ENCODE measurements around the gene SLC37A2.

The SLC37A2 gene

DNA sequence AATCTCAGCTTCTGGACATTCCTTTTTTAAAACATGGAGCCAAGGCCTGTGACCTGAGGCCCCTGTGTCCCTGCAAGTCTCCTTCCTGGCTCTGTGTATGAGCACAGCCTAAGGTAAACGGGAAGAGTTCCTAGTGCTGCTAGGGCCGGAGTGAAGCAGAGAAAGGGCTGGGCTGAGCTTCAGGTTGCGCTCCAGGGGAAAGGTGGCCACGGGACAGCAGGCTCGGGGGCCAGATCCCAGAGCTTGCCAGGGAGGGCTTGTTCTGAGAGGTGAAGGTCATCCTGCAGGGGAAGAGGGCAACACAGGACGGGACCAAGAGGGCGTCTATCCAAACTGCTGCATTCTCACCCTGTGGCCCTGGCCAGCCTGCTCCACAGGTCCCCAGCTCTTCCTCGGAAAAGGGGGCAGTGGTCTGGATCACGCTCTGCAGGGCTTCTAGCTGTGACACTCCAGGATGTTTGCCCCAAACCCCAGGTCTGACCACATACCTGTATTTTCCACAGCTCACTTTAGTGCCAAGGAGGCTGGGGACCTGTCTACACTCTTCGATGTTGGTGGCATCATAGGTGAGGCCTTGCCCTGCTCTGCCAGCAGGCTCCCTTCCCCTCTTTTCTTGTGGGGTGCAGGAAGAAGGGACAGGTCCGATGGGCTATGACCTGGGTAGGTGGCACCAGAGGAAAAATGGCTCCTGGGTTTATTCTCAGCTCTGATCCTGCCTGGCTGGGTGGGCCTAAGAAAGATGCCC is 20.4 kb downstream of the SLC37A2 start:
- no peak for DNase-seq (ENCODE audit: low read depth)
- TF ChIP-seq, protein P1, sequence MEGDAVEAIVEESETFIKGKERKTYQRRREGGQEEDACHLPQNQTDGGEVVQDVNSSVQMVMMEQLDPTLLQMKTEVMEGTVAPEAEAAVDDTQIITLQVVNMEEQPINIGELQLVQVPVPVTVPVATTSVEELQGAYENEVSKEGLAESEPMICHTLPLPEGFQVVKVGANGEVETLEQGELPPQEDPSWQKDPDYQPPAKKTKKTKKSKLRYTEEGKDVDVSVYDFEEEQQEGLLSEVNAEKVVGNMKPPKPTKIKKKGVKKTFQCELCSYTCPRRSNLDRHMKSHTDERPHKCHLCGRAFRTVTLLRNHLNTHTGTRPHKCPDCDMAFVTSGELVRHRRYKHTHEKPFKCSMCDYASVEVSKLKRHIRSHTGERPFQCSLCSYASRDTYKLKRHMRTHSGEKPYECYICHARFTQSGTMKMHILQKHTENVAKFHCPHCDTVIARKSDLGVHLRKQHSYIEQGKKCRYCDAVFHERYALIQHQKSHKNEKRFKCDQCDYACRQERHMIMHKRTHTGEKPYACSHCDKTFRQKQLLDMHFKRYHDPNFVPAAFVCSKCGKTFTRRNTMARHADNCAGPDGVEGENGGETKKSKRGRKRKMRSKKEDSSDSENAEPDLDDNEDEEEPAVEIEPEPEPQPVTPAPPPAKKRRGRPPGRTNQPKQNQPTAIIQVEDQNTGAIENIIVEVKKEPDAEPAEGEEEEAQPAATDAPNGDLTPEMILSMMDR (conservative IDR thresholded peaks at IDR 0.05; ENCODE audit: low read depth, low read length), result no peak

GRCh38 chr11:125084057-125084416 is 20.9 kb downstream of the SLC37A2 start:
- no peak for DNase-seq (ENCODE audit: low read depth)
- TF ChIP-seq, protein P1 (conservative IDR thresholded peaks at IDR 0.05; ENCODE audit: low read depth, low read length), result no peak
- H3K4me3 ChIP-seq (ENCODE audit: low read length), result no peak overlapping the region

More for the DNA sequence above, 20.4 kb downstream of the SLC37A2 start:
- no peak overlapping the region for H3K4me3 ChIP-seq (ENCODE audit: low read length)

- DNase-seq (ENCODE audit: low read depth), result no peak
- TF ChIP-seq, protein P1 (conservative IDR thresholded peaks at IDR 0.05; ENCODE audit: low read depth, low read length), result no peak
- no peak overlapping the region for H3K4me3 ChIP-seq (ENCODE audit: low read length)
These were observed 21.7 kb downstream of the SLC37A2 start for GRCh38 chr11:125084761-125085231.

DNA sequence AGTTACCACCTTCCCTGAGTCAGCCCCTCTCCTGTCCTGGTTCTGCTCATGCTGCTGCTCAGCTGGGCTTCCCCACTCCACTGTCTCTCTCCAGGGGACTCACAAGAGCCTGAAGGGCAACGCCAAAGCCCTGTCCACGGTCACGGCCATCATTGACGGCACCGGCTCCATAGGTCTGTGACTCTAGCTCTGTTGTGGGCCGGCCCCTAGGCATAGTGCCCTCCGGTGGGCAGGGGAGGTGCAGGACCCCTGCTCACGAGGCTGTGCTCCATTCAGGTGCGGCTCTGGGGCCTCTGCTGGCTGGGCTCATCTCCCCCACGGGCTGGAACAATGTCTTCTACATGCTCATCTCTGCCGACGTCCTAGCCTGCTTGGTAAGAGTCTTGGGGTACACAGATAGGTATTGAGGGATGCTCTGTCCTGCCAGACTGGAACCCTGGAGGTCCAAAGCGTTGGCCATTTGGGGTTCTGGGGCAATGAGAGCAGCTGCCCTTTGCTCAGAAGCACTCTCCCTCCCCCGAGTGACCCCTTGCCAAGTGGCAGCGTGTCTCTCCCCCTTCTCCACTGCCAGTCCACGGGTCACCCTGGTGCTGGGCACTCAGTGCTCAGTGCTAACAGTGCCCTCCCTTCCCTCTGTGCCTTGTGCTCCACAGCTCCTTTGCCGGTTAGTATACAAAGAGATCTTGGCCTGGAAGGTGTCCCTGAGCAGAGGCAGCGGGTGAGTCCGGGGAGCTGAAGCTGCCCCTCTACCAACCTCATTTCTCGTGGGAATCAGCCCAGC is 22.4 kb downstream of the SLC37A2 start:
- TF ChIP-seq, protein P1 (conservative IDR thresholded peaks at IDR 0.05; ENCODE audit: low read depth, low read length), result no peak
- H3K4me3 ChIP-seq (ENCODE audit: low read length), result no peak overlapping the region
- DNase-seq (ENCODE audit: low read depth), result no peak

GRCh38 chr11:125086633-125087296 is 23.7 kb downstream of the SLC37A2 start:
- H3K4me3 ChIP-seq (ENCODE audit: low read length), result no peak overlapping the region
- TF ChIP-seq, protein P1 (conservative IDR thresholded peaks at IDR 0.05; ENCODE audit: low read depth, low read length), result no peak
- no peak for DNase-seq (ENCODE audit: low read depth)

GRCh38 chr11:125088123-125088522 is 25.0 kb downstream of the SLC37A2 start:
- no peak overlapping the region for H3K4me3 ChIP-seq (ENCODE audit: low read length)
- no peak for DNase-seq (ENCODE audit: low read depth)
- TF ChIP-seq, protein P1 (conservative IDR thresholded peaks at IDR 0.05; ENCODE audit: low read depth, low read length), result no peak
